Sigmoid colon (tissue), 7 donors: Measurements from ENCODE around the gene CEP295NL. TPM values are rescaled to one million over a fixed set of nuclear protein-coding genes. Genes with fewer than 3 reads are reported as not detected.
"Not testable (repeated sequence)": the region's sequence is repeated elsewhere in the genome, so short reads cannot be mapped to it uniquely, and the experiment has no call there.

Experiments used
- DNase-seq: peaks from one replicate; pipeline ENCODE4 v3.0.0-alpha.2; 2019
- H3K27ac ChIP-seq, 4 donors: fragments of 200-600 bp; sonication (generic); one replicate each; pipeline ENCODE4 v1.5.1; 2016 to 2019; ENCODE audit warnings: mild to moderate bottlenecking in 1 of 4
- H3K27me3 ChIP-seq, 3 donors: fragments of 200-600 bp; sonication (generic); one replicate each; pipeline ENCODE4 v1.5.1; 2019; ENCODE audit warnings: mild to moderate bottlenecking in 1 of 3
- H3K36me3 ChIP-seq, 4 donors: fragments of 200-600 bp; sonication (generic); one replicate each; pipeline ENCODE4 v1.5.1; 2016 to 2019
- H3K4me1 ChIP-seq, 4 donors: fragments of 200-600 bp; sonication (generic); one replicate each; pipeline ENCODE4 v1.5.1; 2017 to 2019
- H3K4me3 ChIP-seq, 4 donors: fragments of 200-600 bp; sonication (generic); one replicate each; pipeline ENCODE4 v1.5.1; 2017 to 2019; ENCODE audit warnings: mild to moderate bottlenecking in 2 of 4, moderate library complexity in 1 of 4
- H3K9me3 ChIP-seq, 4 donors: fragments of 200-600 bp in 3 of 4; sonication (generic) in 3 of 4; one replicate each; pipeline versions ENCODE4 v1.5.1 to v1.6.1; 2013 to 2019
- EP300 ChIP-seq, 4 donors: sonication (generic); formaldehyde crosslinking; IDR thresholded peaks; one replicate each; pipeline ENCODE4 v1.6.1; 2017; ENCODE audit warnings: antibody characterized with exemption in 4 of 4
- POLR2A ChIP-seq, 2 donors: fragments of 450-650 bp; IDR thresholded peaks; one replicate each; pipeline ENCODE4 v1.6.1; 2016; ENCODE audit warnings: antibody characterized with exemption in 2 of 2, mild to moderate bottlenecking in 2 of 2, moderate library complexity in 2 of 2
- POLR2AphosphoS5 ChIP-seq, 4 donors: sonication (generic); formaldehyde crosslinking; IDR thresholded peaks; one replicate each; pipeline ENCODE4 v1.6.1; 2017; ENCODE audit warnings: antibody characterized with exemption in 4 of 4
- WGBS, 2 donors: extraction: QIAGEN DNeasy Blood & Tissue Kit; methylation state at CpG; one replicate each; pipeline ENCODE4 v1.1.7; 2013; 5-methylcytosine and 5-hydroxymethylcytosine counted together
- intact Hi-C: fragments of 100-400 bp; cut with DNase I; formaldehyde crosslinking; loops from one replicate; pipeline ENCODE4 v1.15.1; 2023
- polyA plus RNA-seq, 3 donors: library from polyadenylated mRNA; stranded (reverse); fragments of 200-250 nt; gene quantifications; one replicate each; pipeline ENCODE4 v1.2.3, GENCODE V29; 2013
- total RNA-seq, 4 donors: library from RNA; depleted of rRNA; stranded (reverse); fragments of >200 nt; gene quantifications; one replicate each; pipeline ENCODE4 v1.1.0, GENCODE V29; 2016
- TF ChIP-seq, protein P1 (sequence below), 4 experiments: fragments of 450-650 bp in 3 of 4; fragments of 200-600 bp in 1 of 4; IDR thresholded peaks; one replicate each; pipeline ENCODE4 v1.5.1; 2016 to 2019; ENCODE audit warnings: antibody characterized with exemption in 4 of 4, mild to moderate bottlenecking in 3 of 4, moderate library complexity in 2 of 4
- donor health status: healthy with polysubstance abuse.
- donor health status: Bipolar disorder and iron deficiency.
- donor health status: healthy.

Gene CEP295NL
- total and polyA plus RNA-seq, 7 donors = 0.89 to 13.8 (median 1.8) TPM; not detected in 2

GRCh38 chr17:78868391-78868790, 34.6 kb downstream of the CEP295NL start:
- no peaks in the 10 kb centered on the region for H3K9me3 ChIP-seq
- intact Hi-C loops = loop anchor here (5.0 kb wide), 1 partner anchor 54 kb away; no protein-coding TSS in a partner anchor
- peak overlapping the region in 2 of 4 donors; percentile 45 to 75 for H3K27ac ChIP-seq
- no peak for TF ChIP-seq POLR2A (IDR thresholded peaks at IDR 0.05)
- TF ChIP-seq, protein P1, sequence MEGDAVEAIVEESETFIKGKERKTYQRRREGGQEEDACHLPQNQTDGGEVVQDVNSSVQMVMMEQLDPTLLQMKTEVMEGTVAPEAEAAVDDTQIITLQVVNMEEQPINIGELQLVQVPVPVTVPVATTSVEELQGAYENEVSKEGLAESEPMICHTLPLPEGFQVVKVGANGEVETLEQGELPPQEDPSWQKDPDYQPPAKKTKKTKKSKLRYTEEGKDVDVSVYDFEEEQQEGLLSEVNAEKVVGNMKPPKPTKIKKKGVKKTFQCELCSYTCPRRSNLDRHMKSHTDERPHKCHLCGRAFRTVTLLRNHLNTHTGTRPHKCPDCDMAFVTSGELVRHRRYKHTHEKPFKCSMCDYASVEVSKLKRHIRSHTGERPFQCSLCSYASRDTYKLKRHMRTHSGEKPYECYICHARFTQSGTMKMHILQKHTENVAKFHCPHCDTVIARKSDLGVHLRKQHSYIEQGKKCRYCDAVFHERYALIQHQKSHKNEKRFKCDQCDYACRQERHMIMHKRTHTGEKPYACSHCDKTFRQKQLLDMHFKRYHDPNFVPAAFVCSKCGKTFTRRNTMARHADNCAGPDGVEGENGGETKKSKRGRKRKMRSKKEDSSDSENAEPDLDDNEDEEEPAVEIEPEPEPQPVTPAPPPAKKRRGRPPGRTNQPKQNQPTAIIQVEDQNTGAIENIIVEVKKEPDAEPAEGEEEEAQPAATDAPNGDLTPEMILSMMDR (IDR thresholded peaks at IDR 0.05) = no peak
- 74 to 86% methylated on average over 7 of the region's 7 CpGs for WGBS, 2 donors
- peaks cover 0 to 35% (median 20%) of the 10 kb centered on the region in 4 donors for H3K4me1 ChIP-seq
- no peak overlapping the region for H3K4me3 ChIP-seq
- H3K27me3 ChIP-seq = no peaks in the 10 kb centered on the region
- peaks cover 30 to 65% (median 44%) of the 10 kb centered on the region in 4 donors for H3K36me3 ChIP-seq
- DNase-seq = no peak

DNA sequence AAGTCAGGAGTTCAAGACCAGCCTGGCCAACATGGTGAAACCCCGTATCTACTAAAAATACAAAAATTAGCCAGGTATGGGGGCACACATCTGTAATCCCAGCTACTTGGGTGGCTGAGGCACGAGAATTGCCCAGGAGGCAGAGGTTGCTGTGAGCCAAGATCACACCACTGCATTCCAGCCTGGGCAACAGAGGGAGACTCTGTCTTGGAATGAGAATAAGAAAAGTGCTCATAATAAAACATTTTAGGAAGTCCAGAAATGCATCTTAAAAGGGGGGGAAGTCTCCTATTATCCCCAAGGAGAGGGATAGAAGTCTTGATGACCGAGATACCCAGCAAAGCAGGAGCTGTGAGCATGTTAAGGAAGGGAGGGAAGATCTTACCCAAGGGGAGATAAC, 36.0 kb downstream of the CEP295NL start:
- intact Hi-C loops = loop anchor here (5.0 kb wide), 1 partner anchor 55 kb away; no protein-coding TSS in a partner anchor
- Histone ChIP-seq H3K4me1 (peaks cover 0 to 41% (median 27%) of the 10 kb centered on the region in 4 donors), H3K27ac (peak overlapping the region; percentile 45 to 75 (median 55)), H3K36me3 (peaks cover 17 to 60% (median 31%) of the 10 kb centered on the region in 4 donors)
- H3K27me3 ChIP-seq, H3K9me3 ChIP-seq, DNase-seq, H3K4me3 ChIP-seq: not testable (repeated sequence)
- WGBS, 2 donors = 85 to 87% methylated on average over 3 of the region's 3 CpGs

- DNase-seq = peak; percentile 91
- Histone ChIP-seq H3K36me3 (peaks cover 12 to 49% (median 26%) of the 10 kb centered on the region in 4 donors), H3K27ac (peak overlapping the region; percentile 44 to 75 (median 51)), H3K9me3 (no peaks in the 10 kb centered on the region), H3K4me3 (no peak overlapping the region), H3K27me3 (no peaks in the 10 kb centered on the region), H3K4me1 (peaks cover 0 to 50% (median 35%) of the 10 kb centered on the region in 4 donors)
- TF ChIP-seq POLR2A (IDR thresholded peaks at IDR 0.05) (no peak), EP300 (IDR thresholded peaks at IDR 0.05) (no peak), POLR2AphosphoS5 (IDR thresholded peaks at IDR 0.05) (peak in 2 of 4 donors; percentile 28 to 47)
- TF ChIP-seq, protein P1 (IDR thresholded peaks at IDR 0.05) = peak; percentile 82 to 91 (median 88)
- intact Hi-C loops = loop anchor here (1.0 to 5.0 kb wide), 2 partner anchors 56 to 105 kb away; no protein-coding TSS in a partner anchor
- 27 to 32% methylated on average over 19 of the region's 19 CpGs for WGBS, 2 donors
Measured at GRCh38 chr17:78865682-78866390, 37.2 kb downstream of the CEP295NL start.

- no peaks in the 10 kb centered on the region for H3K9me3 ChIP-seq
- H3K4me1 ChIP-seq = peaks cover 0 to 50% (median 35%) of the 10 kb centered on the region in 4 donors
- H3K27me3 ChIP-seq = no peaks in the 10 kb centered on the region
- peaks cover 7 to 41% (median 12%) of the 10 kb centered on the region in 4 donors for H3K36me3 ChIP-seq
- TF ChIP-seq, protein P1 (IDR thresholded peaks at IDR 0.05) = no peak
- WGBS, 2 donors = 71 to 80% methylated on average over 1 of the region's 1 CpG
- H3K27ac ChIP-seq = peak overlapping the region in 3 of 4 donors; percentile 14 to 84 (median 82)
- intact Hi-C loops = no loop called here
- DNase-seq = no peak
- H3K4me3 ChIP-seq = no peak overlapping the region
Measured at GRCh38 chr17:78864117-78864516, 38.9 kb downstream of the CEP295NL start.

DNA sequence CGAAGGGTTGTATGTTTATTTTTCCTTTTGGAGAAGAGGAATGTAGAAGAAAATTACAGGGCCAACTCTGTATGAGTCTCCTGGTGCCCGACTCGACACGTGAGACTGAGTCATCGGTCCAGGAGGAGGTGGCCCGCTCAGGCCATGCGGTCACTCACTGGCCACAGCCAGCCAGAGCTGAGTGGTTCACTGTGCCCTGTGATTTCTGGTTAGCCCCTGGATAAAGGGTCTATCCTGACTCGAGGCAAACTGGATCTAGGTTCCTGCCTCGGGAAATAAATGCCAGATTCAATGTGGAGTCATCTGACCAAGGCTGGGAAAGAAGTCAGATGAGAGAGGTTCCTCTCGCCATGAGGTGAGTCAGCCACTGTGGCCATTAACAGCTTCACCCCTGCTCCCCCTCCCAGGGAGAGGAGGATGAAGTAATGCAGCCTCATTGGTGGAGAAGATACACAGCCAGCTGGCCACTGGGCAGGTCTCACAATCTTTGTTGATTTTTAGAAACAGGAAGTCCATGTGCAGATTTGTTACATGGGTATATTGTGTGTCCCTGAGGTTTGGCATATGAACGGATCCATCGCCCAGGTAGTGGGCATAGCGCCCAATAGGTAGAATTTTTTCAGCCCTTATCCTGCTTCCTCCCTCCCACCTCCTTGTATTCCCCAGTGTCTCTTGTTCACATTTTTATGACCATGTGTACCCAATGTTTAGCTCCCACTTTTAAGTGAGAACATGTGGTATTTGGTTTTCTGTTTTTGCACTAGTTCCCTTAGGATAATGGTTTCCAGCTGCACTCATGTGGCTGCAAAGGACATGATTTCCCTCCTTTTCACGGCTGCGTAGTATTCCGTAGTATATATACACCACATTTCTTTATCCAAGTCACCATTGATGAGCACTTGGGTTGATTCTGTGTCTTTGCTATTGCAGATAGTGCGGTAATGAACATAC, 40.7 kb downstream of the CEP295NL start:
- intact Hi-C loops = no loop called here
- peak; percentile 96 for DNase-seq

More for the DNA sequence above, 40.7 kb downstream of the CEP295NL start:
- Histone ChIP-seq H3K9me3 (no peaks in the 10 kb centered on the region), H3K4me1 (peaks cover 0 to 38% (median 35%) of the 10 kb centered on the region in 4 donors), H3K36me3 (peaks cover 0 to 40% (median 4%) of the 10 kb centered on the region in 4 donors), H3K27ac (peak overlapping the region; percentile 70 to 84 (median 80)), H3K4me3 (no peak overlapping the region), H3K27me3 (no peaks in the 10 kb centered on the region)
- WGBS, 2 donors = 66 to 70% methylated on average over 17 of the region's 17 CpGs
- peak in 1 of 4 donors; percentile 74 for TF ChIP-seq EP300 (IDR thresholded peaks at IDR 0.05)
- no peak for TF ChIP-seq POLR2A (IDR thresholded peaks at IDR 0.05)
- peak in 3 of 4 donors; percentile 49 to 78 (median 54) for TF ChIP-seq POLR2AphosphoS5 (IDR thresholded peaks at IDR 0.05)
